Karpas-422 (cell line): Measurements from ENCODE around the gene USP11. TPM values are rescaled to one million over a fixed set of nuclear protein-coding genes. Genes with fewer than 3 reads are reported as not detected.

Source experiments
- DNase-seq: peaks from one replicate; pipeline ENCODE4 v3.0.0-alpha.2; 2015
- H2AFZ ChIP-seq: fragments of 200-600 bp; sonication (generic); 2 replicates; pipeline ENCODE4 v1.6.1; 2014; ENCODE audit warnings: antibody characterized with exemption, low read length, mixed read lengths
- H3K27ac ChIP-seq: fragments of 200-600 bp; sonication (generic); 2 replicates; pipeline ENCODE4 v1.5.1; 2014; ENCODE audit warnings: mild to moderate bottlenecking, low read length, moderate library complexity
- H3K27me3 ChIP-seq: fragments of 200-600 bp; sonication (generic); 2 replicates; pipeline ENCODE4 v1.6.1; 2014; ENCODE audit warnings: low read length, mixed read lengths
- H3K36me3 ChIP-seq: fragments of 200-600 bp; sonication (generic); 2 replicates; pipeline ENCODE4 v1.6.1; 2014; ENCODE audit warnings: low read length, mixed read lengths; ENCODE audit not compliant: insufficient read depth
- H3K4me1 ChIP-seq: fragments of 200-600 bp; sonication (generic); 2 replicates; pipeline ENCODE4 v1.6.1; 2014; ENCODE audit warnings: mild to moderate bottlenecking, low read length, mixed read lengths
- H3K4me2 ChIP-seq: fragments of 200-600 bp; sonication (generic); 2 replicates; pipeline ENCODE4 v1.6.1; 2014; ENCODE audit warnings: low read length, low read depth, mild to moderate bottlenecking; ENCODE audit not compliant: poor library complexity, severe bottlenecking
- H3K4me3 ChIP-seq: fragments of 200-600 bp; sonication (generic); 2 replicates; pipeline ENCODE4 v1.5.1; 2014; ENCODE audit warnings: mild to moderate bottlenecking, antibody characterized with exemption, low read length, mixed read lengths
- H3K79me2 ChIP-seq: fragments of 200-600 bp; sonication (generic); 2 replicates; pipeline ENCODE4 v1.6.1; 2014; ENCODE audit warnings: mild to moderate bottlenecking, low read length, mixed read lengths
- H3K9ac ChIP-seq: fragments of 200-600 bp; sonication (generic); 2 replicates; pipeline ENCODE4 v1.6.0; 2014; ENCODE audit warnings: low read length
- H3K9me2 ChIP-seq: fragments of 200-600 bp; sonication (generic), shearing (Covaris generic); replicated peaks from 2 replicates; pipeline ENCODE4 v1.6.0; 2014; ENCODE audit warnings: mild to moderate bottlenecking, low read length, moderate library complexity; ENCODE audit not compliant: insufficient read depth
- H3K9me3 ChIP-seq: fragments of 300-700, 200-600 bp; sonication (generic); 2 replicates; pipeline ENCODE4 v1.6.1; 2014; ENCODE audit warnings: low read length, mixed read lengths
- H4K20me1 ChIP-seq: fragments of 200-600 bp; sonication (generic); 2 replicates; pipeline ENCODE4 v1.6.1; 2014; ENCODE audit warnings: mild to moderate bottlenecking, antibody characterized with exemption, low read length, low read depth; ENCODE audit not compliant: insufficient read depth
- total RNA-seq: library from RNA; depleted of rRNA; stranded (reverse); fragments of >200 nt; shearing (Covaris generic); gene quantifications from 2 replicates; pipeline ENCODE4 v1.2.3, GENCODE V29; 2014; ENCODE audit warnings: low replicate concordance

Gene USP11
- total RNA-seq, 1 experiment from 2014 or later, result 30.9 TPM

DNA sequence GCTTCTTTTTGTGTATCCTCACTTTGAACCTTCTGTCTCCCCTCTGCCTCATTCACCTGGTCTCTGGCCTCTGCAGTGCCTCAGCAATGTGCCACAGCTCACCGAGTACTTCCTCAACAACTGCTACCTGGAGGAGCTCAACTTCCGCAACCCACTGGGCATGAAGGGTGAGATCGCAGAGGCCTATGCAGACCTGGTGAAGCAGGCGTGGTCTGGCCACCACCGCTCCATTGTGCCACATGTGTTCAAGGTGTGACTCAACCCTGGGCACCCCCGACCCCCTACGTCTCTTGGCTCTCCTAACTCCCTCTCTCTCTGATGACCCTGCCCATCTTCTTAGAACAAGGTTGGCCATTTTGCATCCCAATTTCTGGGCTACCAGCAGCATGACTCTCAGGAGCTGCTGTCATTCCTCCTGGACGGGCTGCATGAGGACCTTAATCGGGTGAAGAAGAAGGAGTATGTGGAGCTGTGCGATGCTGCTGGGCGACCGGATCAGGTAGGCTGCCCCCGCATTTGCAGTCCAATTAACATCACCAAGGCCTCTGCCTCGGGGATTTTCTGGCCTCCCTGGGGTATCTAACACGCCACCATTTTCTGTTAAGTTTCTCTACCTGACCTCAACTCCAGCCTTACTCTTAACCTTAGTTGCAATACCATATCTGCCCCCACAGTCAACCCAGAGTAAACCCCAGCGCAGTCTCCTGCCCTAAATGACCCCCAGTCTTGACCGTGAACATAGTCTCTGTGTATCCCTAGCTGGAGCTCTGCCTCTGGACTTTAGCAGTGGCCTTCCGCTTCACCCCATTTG, 8.6 kb downstream of the USP11 start:
- no peak overlapping the region for H3K27ac ChIP-seq
- no peaks in the 10 kb centered on the region for H3K9me3 ChIP-seq
- DNase-seq, result no peak
- no peaks in the 10 kb centered on the region for H3K27me3 ChIP-seq
- H3K4me1 ChIP-seq, result no peaks in the 10 kb centered on the region
- no peak overlapping the region for H2AFZ ChIP-seq
- H4K20me1 ChIP-seq, result no peaks in the 10 kb centered on the region
- peaks cover 17% of the 10 kb centered on the region for H3K79me2 ChIP-seq
- H3K36me3 ChIP-seq, result no peaks in the 10 kb centered on the region
- H3K4me3 ChIP-seq, result no peak overlapping the region
- H3K9ac ChIP-seq, result no peak overlapping the region
- no peak overlapping the region for H3K4me2 ChIP-seq
- H3K9me2 ChIP-seq, result no peaks in the 10 kb centered on the region

GRCh38 chrX:47242321-47242720, 9.5 kb downstream of the USP11 start:
- no peak for DNase-seq

DNA sequence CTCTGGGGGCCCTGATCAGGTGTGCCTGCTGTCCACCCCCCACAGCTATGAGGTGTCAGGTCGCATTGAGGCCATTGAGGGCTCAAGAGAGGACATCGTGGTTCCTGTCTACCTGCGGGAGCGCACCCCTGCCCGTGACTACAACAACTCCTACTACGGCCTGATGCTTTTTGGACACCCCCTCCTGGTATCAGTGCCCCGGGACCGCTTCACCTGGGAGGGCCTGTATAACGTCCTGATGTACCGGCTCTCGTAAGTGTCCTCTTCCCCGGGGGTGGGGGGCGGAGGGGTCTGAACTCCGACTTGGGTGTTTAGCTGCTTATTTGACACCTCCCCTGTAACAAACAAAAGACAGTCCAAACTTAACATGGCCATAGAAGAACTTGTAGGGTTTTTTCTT, 10.5 kb downstream of the USP11 start:
- no peaks in the 10 kb centered on the region for H3K9me3 ChIP-seq
- H3K4me2 ChIP-seq, result no peak overlapping the region
- no peaks in the 10 kb centered on the region for H3K9me2 ChIP-seq
- H4K20me1 ChIP-seq, result no peaks in the 10 kb centered on the region
- H3K27ac ChIP-seq, result no peak overlapping the region
- no peaks in the 10 kb centered on the region for H3K27me3 ChIP-seq
- no peak overlapping the region for H2AFZ ChIP-seq
- no peak overlapping the region for H3K4me3 ChIP-seq
- 0 out of 2 replicates have a peak, but pooled peaks cover 2% of the 10 kb centered on the region for H3K79me2 ChIP-seq
- H3K9ac ChIP-seq, result no peak overlapping the region
- no peaks in the 10 kb centered on the region for H3K36me3 ChIP-seq
- no peaks in the 10 kb centered on the region for H3K4me1 ChIP-seq
- no peak for DNase-seq

More at GRCh38 chrX:47242321-47242720, 9.5 kb downstream of the USP11 start:
- H3K36me3 ChIP-seq, result no peaks in the 10 kb centered on the region
- H4K20me1 ChIP-seq, result no peaks in the 10 kb centered on the region
- no peak overlapping the region for H3K4me2 ChIP-seq
- no peak overlapping the region for H2AFZ ChIP-seq
- no peak overlapping the region for H3K4me3 ChIP-seq
- H3K9ac ChIP-seq, result no peak overlapping the region
- H3K9me2 ChIP-seq, result no peaks in the 10 kb centered on the region
- H3K4me1 ChIP-seq, result no peaks in the 10 kb centered on the region
- H3K27me3 ChIP-seq, result no peaks in the 10 kb centered on the region
- H3K9me3 ChIP-seq, result no peaks in the 10 kb centered on the region
- peaks cover 8% of the 10 kb centered on the region for H3K79me2 ChIP-seq
- H3K27ac ChIP-seq, result no peak overlapping the region

GRCh38 chrX:47244676-47245075, 11.9 kb downstream of the USP11 start:
- H4K20me1 ChIP-seq, result no peaks in the 10 kb centered on the region
- H3K27me3 ChIP-seq, result no peaks in the 10 kb centered on the region
- H3K4me3 ChIP-seq, result no peak overlapping the region
- no peak overlapping the region for H2AFZ ChIP-seq
- no peaks in the 10 kb centered on the region for H3K9me3 ChIP-seq
- no peak for DNase-seq
- no peak overlapping the region for H3K4me2 ChIP-seq
- no peaks in the 10 kb centered on the region for H3K36me3 ChIP-seq
- no peaks in the 10 kb centered on the region for H3K9me2 ChIP-seq
- H3K79me2 ChIP-seq, result no peaks in the 10 kb centered on the region
- no peaks in the 10 kb centered on the region for H3K4me1 ChIP-seq
- H3K27ac ChIP-seq, result no peak overlapping the region
- H3K9ac ChIP-seq, result no peak overlapping the region

- no peaks in the 10 kb centered on the region for H4K20me1 ChIP-seq
- no peak overlapping the region for H3K9ac ChIP-seq
- no peaks in the 10 kb centered on the region for H3K79me2 ChIP-seq
- no peak overlapping the region for H3K4me2 ChIP-seq
- no peaks in the 10 kb centered on the region for H3K9me2 ChIP-seq
- H3K27me3 ChIP-seq, result no peaks in the 10 kb centered on the region
- DNase-seq, result no peak
- no peak overlapping the region for H3K4me3 ChIP-seq
- no peak overlapping the region for H3K27ac ChIP-seq
- H3K9me3 ChIP-seq, result no peaks in the 10 kb centered on the region
- no peaks in the 10 kb centered on the region for H3K4me1 ChIP-seq
- H2AFZ ChIP-seq, result no peak overlapping the region
- no peaks in the 10 kb centered on the region for H3K36me3 ChIP-seq
Observed at GRCh38 chrX:47245156-47245555, 12.3 kb downstream of the USP11 start.

- Histone ChIP-seq H3K4me3 (no peak overlapping the region), H3K27me3 (no peaks in the 10 kb centered on the region)
Observed at GRCh38 chrX:47247206-47247998, 14.6 kb downstream of the USP11 start.

DNA sequence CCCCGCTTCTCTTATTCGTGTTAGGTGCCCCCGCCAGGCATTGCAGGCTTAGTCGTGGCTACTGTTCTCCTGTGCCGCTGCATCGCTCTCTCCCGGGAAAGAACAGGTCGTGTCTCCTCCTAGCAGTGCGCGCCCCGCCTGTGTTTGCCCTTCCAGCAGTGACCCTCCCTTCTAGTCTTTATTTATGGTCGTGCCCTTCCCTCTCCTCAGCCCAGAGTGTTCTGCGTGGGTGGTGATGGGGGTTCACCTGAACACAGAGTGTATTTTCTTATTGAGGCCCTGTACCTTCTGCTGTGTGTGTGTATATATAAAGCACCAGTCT, 15.2 kb downstream of the USP11 start:
- no peaks in the 10 kb centered on the region for H4K20me1 ChIP-seq
- no peaks in the 10 kb centered on the region for H3K9me3 ChIP-seq
- H3K36me3 ChIP-seq, result no peaks in the 10 kb centered on the region
- DNase-seq, result no peak
- H2AFZ ChIP-seq, result no peak overlapping the region
- no peaks in the 10 kb centered on the region for H3K79me2 ChIP-seq
- no peak overlapping the region for H3K27ac ChIP-seq
- no peaks in the 10 kb centered on the region for H3K4me1 ChIP-seq
- no peaks in the 10 kb centered on the region for H3K27me3 ChIP-seq
- no peak overlapping the region for H3K4me3 ChIP-seq
- no peak overlapping the region for H3K9ac ChIP-seq
- H3K9me2 ChIP-seq, result no peaks in the 10 kb centered on the region
- no peak overlapping the region for H3K4me2 ChIP-seq

More at GRCh38 chrX:47247206-47247998, 14.6 kb downstream of the USP11 start:
- H3K9me2 ChIP-seq, result no peaks in the 10 kb centered on the region
- no peak overlapping the region for H3K9ac ChIP-seq
- no peaks in the 10 kb centered on the region for H3K36me3 ChIP-seq
- H3K27ac ChIP-seq, result no peak overlapping the region
- no peak overlapping the region for H3K4me2 ChIP-seq
- DNase-seq, result no peak
- H3K4me1 ChIP-seq, result no peaks in the 10 kb centered on the region
- no peaks in the 10 kb centered on the region for H4K20me1 ChIP-seq
- H3K9me3 ChIP-seq, result no peaks in the 10 kb centered on the region
- H2AFZ ChIP-seq, result no peak overlapping the region
- H3K79me2 ChIP-seq, result no peaks in the 10 kb centered on the region

GRCh38 chrX:47248576-47248975, 15.8 kb downstream of the USP11 start:
- no peak overlapping the region for H3K4me2 ChIP-seq
- H3K9ac ChIP-seq, result no peak overlapping the region
- H3K9me2 ChIP-seq, result no peaks in the 10 kb centered on the region
- no peaks in the 10 kb centered on the region for H3K36me3 ChIP-seq
- no peaks in the 10 kb centered on the region for H3K27me3 ChIP-seq
- H3K4me1 ChIP-seq, result no peaks in the 10 kb centered on the region
- no peak overlapping the region for H3K4me3 ChIP-seq
- no peak overlapping the region for H3K27ac ChIP-seq
- H4K20me1 ChIP-seq, result no peaks in the 10 kb centered on the region
- no peaks in the 10 kb centered on the region for H3K9me3 ChIP-seq
- no peaks in the 10 kb centered on the region for H3K79me2 ChIP-seq
- no peak overlapping the region for H2AFZ ChIP-seq
- DNase-seq, result no peak
